ENCODE results near the gene CRYGD. TPM values are rescaled to one million over a fixed set of nuclear protein-coding genes. Genes with fewer than 3 reads are reported as not detected.

Gene CRYGD
- total and polyA plus RNA-seq, 9 of the 15 experiments (the other 6 are each of a cell fraction or from before 2014, with no cell fraction given): not detected

DNA sequence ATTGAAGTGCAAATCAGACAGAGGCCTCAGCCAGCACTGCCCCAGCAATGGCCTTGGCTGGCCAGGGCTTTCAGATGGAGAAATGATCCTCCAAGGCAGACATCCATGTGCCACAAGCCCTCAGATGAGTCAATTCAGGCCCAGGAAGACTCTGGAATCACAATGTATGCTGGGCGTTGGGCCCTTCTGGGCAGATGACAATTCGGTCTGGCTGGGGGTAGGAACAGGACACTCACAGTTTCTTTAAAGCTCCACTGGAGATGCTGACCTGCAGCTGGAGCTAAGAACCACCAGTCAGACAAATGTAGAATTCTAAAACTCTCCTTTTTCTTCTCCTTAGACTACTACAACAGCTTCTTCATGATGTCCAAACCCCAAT is 12.4 kb upstream of the CRYGD start:
- ATAC-seq: no peak
- no peaks in the 10 kb centered on the region for H3K27me3 ChIP-seq (ENCODE audit: control insufficient read depth in 2 of 2, insufficient read depth in 2 of 2, low read length in 2 of 2)
- H4K20me1 ChIP-seq (replicated peaks; ENCODE audit: control insufficient read depth, insufficient read depth, low read length): no peaks in the 10 kb centered on the region
- H3K4me3 ChIP-seq: no peak overlapping the region
- no peaks in the 10 kb centered on the region for H3K36me3 ChIP-seq (ENCODE audit: control insufficient read depth, insufficient read depth, low read length)
- no peak for DNase-seq (ENCODE audit: extremely low read depth in 1 of 4, low spot score in 3 of 4)
- ChIA-PET POLR2A (no interaction called here), CTCF (ENCODE audit: low intra/inter-chr PET ratio) (no interaction called here)
- H3K27ac ChIP-seq (ENCODE audit: extremely low read depth, low read depth, low read length): no peak overlapping the region
- no peaks in the 10 kb centered on the region for H3K9me3 ChIP-seq (replicated peaks; ENCODE audit: control insufficient read depth, insufficient read depth, low read depth, low read length)
- no TSS peak for BruUV-seq (replicated peaks)
- no peak overlapping the region for H3K9ac ChIP-seq (ENCODE audit: insufficient read depth in 1 of 2, low read depth in 2 of 2, low read length in 2 of 2)
- whole genome bisulfite sequencing (ENCODE audit: insufficient coverage, low coverage, missing lambda C conversion rate): 17% methylated on average over 2 of the region's 2 CpGs
- no peaks in the 10 kb centered on the region for H3K9me1 ChIP-seq (ENCODE audit: control insufficient read depth, insufficient read depth, low read length)
- H3K4me2 ChIP-seq (ENCODE audit: insufficient read depth, low read length): no peak overlapping the region
- no peaks in the 10 kb centered on the region for H3K79me2 ChIP-seq (ENCODE audit: control insufficient read depth, insufficient read depth, low read length)
- H2AFZ ChIP-seq (ENCODE audit: low read depth, low read length): no peak overlapping the region
- FAIRE-seq: no peak
- TF ChIP-seq CCAR2 (IDR thresholded peaks at IDR 0.05; ENCODE audit: low read depth, low read length) (no peak), SAP30 (IDR thresholded peaks at IDR 0.05; ENCODE audit: borderline replicate concordance, insufficient read depth, low read depth, low read length, poor library complexity, severe bottlenecking) (no peak), PTRF (tag; IDR thresholded peaks at IDR 0.05) (no peak), FOXA3 (CRISPR knock-in tag; conservative IDR thresholded peaks at IDR 0.05 in 1 of 2, IDR thresholded peaks at IDR 0.05 in 1 of 2) (no peak), XRCC4 (IDR thresholded peaks at IDR 0.05; ENCODE audit: extremely low read depth, insufficient read depth, insufficient read length) (no peak), EP300 (IDR thresholded peaks at IDR 0.05; ENCODE audit: low read length) (no peak), NCOA1 (IDR thresholded peaks at IDR 0.05; ENCODE audit: low read depth) (no peak), ZNF695 (CRISPR knock-in tag; IDR thresholded peaks at IDR 0.05) (no peak), RUNX1 (IDR thresholded peaks at IDR 0.05; ENCODE audit: low read depth) (no peak), HIVEP1 (CRISPR knock-in tag; IDR thresholded peaks at IDR 0.05) (no peak), ZNF121 (CRISPR knock-in tag; conservative IDR thresholded peaks at IDR 0.05) (no peak)
- TF ChIP-seq, protein P1, sequence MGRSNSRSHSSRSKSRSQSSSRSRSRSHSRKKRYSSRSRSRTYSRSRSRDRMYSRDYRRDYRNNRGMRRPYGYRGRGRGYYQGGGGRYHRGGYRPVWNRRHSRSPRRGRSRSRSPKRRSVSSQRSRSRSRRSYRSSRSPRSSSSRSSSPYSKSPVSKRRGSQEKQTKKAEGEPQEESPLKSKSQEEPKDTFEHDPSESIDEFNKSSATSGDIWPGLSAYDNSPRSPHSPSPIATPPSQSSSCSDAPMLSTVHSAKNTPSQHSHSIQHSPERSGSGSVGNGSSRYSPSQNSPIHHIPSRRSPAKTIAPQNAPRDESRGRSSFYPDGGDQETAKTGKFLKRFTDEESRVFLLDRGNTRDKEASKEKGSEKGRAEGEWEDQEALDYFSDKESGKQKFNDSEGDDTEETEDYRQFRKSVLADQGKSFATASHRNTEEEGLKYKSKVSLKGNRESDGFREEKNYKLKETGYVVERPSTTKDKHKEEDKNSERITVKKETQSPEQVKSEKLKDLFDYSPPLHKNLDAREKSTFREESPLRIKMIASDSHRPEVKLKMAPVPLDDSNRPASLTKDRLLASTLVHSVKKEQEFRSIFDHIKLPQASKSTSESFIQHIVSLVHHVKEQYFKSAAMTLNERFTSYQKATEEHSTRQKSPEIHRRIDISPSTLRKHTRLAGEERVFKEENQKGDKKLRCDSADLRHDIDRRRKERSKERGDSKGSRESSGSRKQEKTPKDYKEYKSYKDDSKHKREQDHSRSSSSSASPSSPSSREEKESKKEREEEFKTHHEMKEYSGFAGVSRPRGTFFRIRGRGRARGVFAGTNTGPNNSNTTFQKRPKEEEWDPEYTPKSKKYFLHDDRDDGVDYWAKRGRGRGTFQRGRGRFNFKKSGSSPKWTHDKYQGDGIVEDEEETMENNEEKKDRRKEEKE (IDR thresholded peaks at IDR 0.05; ENCODE audit: borderline replicate concordance in 1 of 2, control insufficient read depth in 1 of 2, low read depth in 2 of 2, low read length in 1 of 2): no peak
- H3K4me1 ChIP-seq (replicated peaks in 1 of 2; ENCODE audit: control insufficient read depth in 2 of 2, insufficient read depth in 2 of 2, low read length in 2 of 2): no peaks in the 10 kb centered on the region
- in situ Hi-C loops (cut with MboI) (no loop called here), intact Hi-C loops (cut with micrococcal nuclease) (no loop called here)

Data from K562 (cell line).